NCI-H2171 treated with DMSO at 0.1 percent for 48 hours (cell line): ENCODE data around the gene GTF2IRD1.
"Not testable (repeated sequence)": the region's sequence is repeated elsewhere in the genome, so short reads cannot be mapped to it uniquely, and the experiment has no call there.

Source experiments
- DNase-seq: peaks from one replicate; lab custom pipeline; 2025; lab: John Stamatoyannopoulos, UW

GTF2IRD1 gene

GRCh38 chr7:74491490-74491889, 37.8 kb downstream of the GTF2IRD1 start:
- not testable (repeated sequence) for DNase-seq

- no peak for DNase-seq
These were observed 39.6 kb downstream of the GTF2IRD1 start for GRCh38 chr7:74493295-74493694.

- no peak for DNase-seq
These were observed 40.4 kb downstream of the GTF2IRD1 start for GRCh38 chr7:74494076-74494548.

- no peak for DNase-seq
These were observed 41.7 kb downstream of the GTF2IRD1 start for GRCh38 chr7:74495112-74496086.

GRCh38 chr7:74496272-74496671, 42.6 kb downstream of the GTF2IRD1 start:
- DNase-seq: no peak

- not testable (repeated sequence) for DNase-seq
These were observed 43.1 kb downstream of the GTF2IRD1 start for GRCh38 chr7:74496773-74497172.

GRCh38 chr7:74498354-74498753, 44.6 kb downstream of the GTF2IRD1 start:
- no peak for DNase-seq

GRCh38 chr7:74498996-74499834, 45.5 kb downstream of the GTF2IRD1 start:
- no peak for DNase-seq

- DNase-seq: no peak
These were observed 46.2 kb downstream of the GTF2IRD1 start for GRCh38 chr7:74499835-74500388.

- DNase-seq: no peak
These were observed 47.6 kb downstream of the GTF2IRD1 start for GRCh38 chr7:74501298-74501697.

GRCh38 chr7:74502216-74502891, 48.6 kb downstream of the GTF2IRD1 start:
- DNase-seq: peak; percentile 30

GRCh38 chr7:74503061-74503460, 49.4 kb downstream of the GTF2IRD1 start:
- no peak for DNase-seq

- no peak for DNase-seq
These were observed 50.2 kb downstream of the GTF2IRD1 start for GRCh38 chr7:74503943-74504342.

- DNase-seq: no peak
These were observed 52.0 kb downstream of the GTF2IRD1 start for GRCh38 chr7:74505471-74506324.

GRCh38 chr7:74506325-74506724, 52.6 kb downstream of the GTF2IRD1 start:
- DNase-seq: no peak

- no peak for DNase-seq
These were observed 54.0 kb downstream of the GTF2IRD1 start for GRCh38 chr7:74507538-74508319.

- not testable (repeated sequence) for DNase-seq
These were observed 55.7 kb downstream of the GTF2IRD1 start for GRCh38 chr7:74509453-74509852.

- DNase-seq: no peak
These were observed 57.6 kb downstream of the GTF2IRD1 start for GRCh38 chr7:74511345-74511744.

- DNase-seq: no peak
These were observed 59.1 kb downstream of the GTF2IRD1 start for GRCh38 chr7:74512762-74513161.

- DNase-seq: peak; percentile 35
These were observed 60.5 kb downstream of the GTF2IRD1 start for GRCh38 chr7:74514131-74514591.
